HG03025 (cell line): ENCODE measurements around the gene OLFM2.
"Not testable (repeated sequence)": the region's sequence is repeated elsewhere in the genome, so short reads cannot be mapped to it uniquely, and the experiment has no call there.

Experiments
- ATAC-seq: cut with Tn5 transposase; IDR thresholded peaks from one replicate; pipeline ENCODE4 v1.9.1; 2021; ENCODE audit warnings: mild to moderate bottlenecking, moderate library complexity; ENCODE audit not compliant: unreplicated experiment, low FRiP score

Gene OLFM2

GRCh38 chr19:9945319-9945966, 9.1 kb upstream of the OLFM2 start:
- ATAC-seq = no peak

GRCh38 chr19:9943744-9944143, 7.4 kb upstream of the OLFM2 start:
- ATAC-seq = no peak

GRCh38 chr19:9941671-9942070, 5.4 kb upstream of the OLFM2 start:
- no peak for ATAC-seq

- no peak for ATAC-seq
Measured at GRCh38 chr19:9941231-9941630, 4.9 kb upstream of the OLFM2 start.

- no peak for ATAC-seq
Measured at GRCh38 chr19:9940778-9941177, 4.5 kb upstream of the OLFM2 start.

- no peak for ATAC-seq
Measured at GRCh38 chr19:9939301-9939913, 3.1 kb upstream of the OLFM2 start.

GRCh38 chr19:9937001-9937411, 691 bp upstream of the OLFM2 start:
- no peak for ATAC-seq

- no peak for ATAC-seq
Measured at GRCh38 chr19:9935506-9936325, 599 bp downstream of the OLFM2 start.

- no peak for ATAC-seq
Measured at GRCh38 chr19:9934132-9934950, 2.0 kb downstream of the OLFM2 start.

GRCh38 chr19:9932835-9933234, 3.5 kb downstream of the OLFM2 start:
- no peak for ATAC-seq

- no peak for ATAC-seq
Measured at GRCh38 chr19:9931629-9932028, 4.7 kb downstream of the OLFM2 start.

- ATAC-seq = no peak
Measured at GRCh38 chr19:9923440-9923839, 12.9 kb downstream of the OLFM2 start.

- ATAC-seq = not testable (repeated sequence)
Measured at GRCh38 chr19:9922782-9923379, 13.4 kb downstream of the OLFM2 start.

- no peak for ATAC-seq
Measured at GRCh38 chr19:9917321-9917720, 19.0 kb downstream of the OLFM2 start.

- no peak for ATAC-seq
Measured at GRCh38 chr19:9916719-9917118, 19.6 kb downstream of the OLFM2 start.

- ATAC-seq = no peak
Measured at GRCh38 chr19:9914315-9915207, 21.8 kb downstream of the OLFM2 start.

- no peak for ATAC-seq
Measured at GRCh38 chr19:9914001-9914314, 22.4 kb downstream of the OLFM2 start.

- ATAC-seq = no peak
Measured at GRCh38 chr19:9913237-9914000, 22.9 kb downstream of the OLFM2 start.
